Renal pelvis (tissue), 4 donors: ENCODE results near the gene ARHGEF28. TPM values are rescaled to one million over a fixed set of nuclear protein-coding genes. Genes with fewer than 3 reads are reported as not detected.

Experiments used
- DNase-seq: peaks from one replicate; pipeline ENCODE4 v3.0.0-alpha.2; 2013
- polyA plus RNA-seq, 3 donors: library from polyadenylated mRNA; unstranded; fragments of 120-200 nt; gene quantifications; one replicate each; pipeline ENCODE4 v1.2.1, GENCODE V29; 2013; ENCODE audit not compliant: insufficient read length in 3 of 3

ARHGEF28 gene
- polyA plus RNA-seq, 3 donors, result 42.6 to 72.4 (median 60.2) TPM

GRCh38 chr5:73812962-73813588 lies 187.1 kb downstream of the ARHGEF28 start:
- peak; percentile 92 for DNase-seq

GRCh38 chr5:73814233-73814846 lies 188.3 kb downstream of the ARHGEF28 start:
- no peak for DNase-seq

- no peak for DNase-seq
Measured at GRCh38 chr5:73815631-73816030, 189.6 kb downstream of the ARHGEF28 start.

GRCh38 chr5:73816656-73817420 lies 190.8 kb downstream of the ARHGEF28 start:
- DNase-seq, result no peak

- no peak for DNase-seq
Measured at GRCh38 chr5:73818357-73818756, 192.4 kb downstream of the ARHGEF28 start.

- DNase-seq, result no peak
Measured at GRCh38 chr5:73820326-73820725, 194.3 kb downstream of the ARHGEF28 start.

GRCh38 chr5:73821003-73821402 lies 195.0 kb downstream of the ARHGEF28 start:
- DNase-seq, result no peak

- DNase-seq, result no peak
Measured at GRCh38 chr5:73822278-73822988, 196.4 kb downstream of the ARHGEF28 start.

GRCh38 chr5:73822989-73823339 lies 197.0 kb downstream of the ARHGEF28 start:
- no peak for DNase-seq

- DNase-seq, result no peak
Measured at GRCh38 chr5:73823508-73823925, 197.5 kb downstream of the ARHGEF28 start.

GRCh38 chr5:73825199-73825598 lies 199.2 kb downstream of the ARHGEF28 start:
- no peak for DNase-seq

GRCh38 chr5:73825736-73826135 lies 199.7 kb downstream of the ARHGEF28 start:
- no peak for DNase-seq

GRCh38 chr5:73826301-73827105 lies 200.5 kb downstream of the ARHGEF28 start:
- DNase-seq, result no peak

GRCh38 chr5:73827106-73827450 lies 201.1 kb downstream of the ARHGEF28 start:
- DNase-seq, result no peak

- DNase-seq, result no peak
Measured at GRCh38 chr5:73828465-73828864, 202.5 kb downstream of the ARHGEF28 start.

GRCh38 chr5:73830646-73831045 lies 204.7 kb downstream of the ARHGEF28 start:
- no peak for DNase-seq

GRCh38 chr5:73831066-73831465 lies 205.1 kb downstream of the ARHGEF28 start:
- no peak for DNase-seq

GRCh38 chr5:73834693-73835092 lies 208.7 kb downstream of the ARHGEF28 start:
- DNase-seq, result no peak

- DNase-seq, result no peak
Measured at GRCh38 chr5:73835726-73836125, 209.7 kb downstream of the ARHGEF28 start.

GRCh38 chr5:73836607-73837006 lies 210.6 kb downstream of the ARHGEF28 start:
- DNase-seq, result no peak

- no peak for DNase-seq
Measured at GRCh38 chr5:73838901-73839300, 212.9 kb downstream of the ARHGEF28 start.

GRCh38 chr5:73841641-73842040 lies 215.6 kb downstream of the ARHGEF28 start:
- no peak for DNase-seq
